GM12801 (cell line): ENCODE results near the gene DYNLL2.

Experiments used
- TF ChIP-seq, protein P1 (sequence below): IDR thresholded peaks from one replicate; pipeline ENCODE4 v1.5.1; 2011; ENCODE audit warnings: control low read depth; ENCODE audit not compliant: insufficient read length; ENCODE audit errors: extremely low read depth

The DYNLL2 gene

DNA sequence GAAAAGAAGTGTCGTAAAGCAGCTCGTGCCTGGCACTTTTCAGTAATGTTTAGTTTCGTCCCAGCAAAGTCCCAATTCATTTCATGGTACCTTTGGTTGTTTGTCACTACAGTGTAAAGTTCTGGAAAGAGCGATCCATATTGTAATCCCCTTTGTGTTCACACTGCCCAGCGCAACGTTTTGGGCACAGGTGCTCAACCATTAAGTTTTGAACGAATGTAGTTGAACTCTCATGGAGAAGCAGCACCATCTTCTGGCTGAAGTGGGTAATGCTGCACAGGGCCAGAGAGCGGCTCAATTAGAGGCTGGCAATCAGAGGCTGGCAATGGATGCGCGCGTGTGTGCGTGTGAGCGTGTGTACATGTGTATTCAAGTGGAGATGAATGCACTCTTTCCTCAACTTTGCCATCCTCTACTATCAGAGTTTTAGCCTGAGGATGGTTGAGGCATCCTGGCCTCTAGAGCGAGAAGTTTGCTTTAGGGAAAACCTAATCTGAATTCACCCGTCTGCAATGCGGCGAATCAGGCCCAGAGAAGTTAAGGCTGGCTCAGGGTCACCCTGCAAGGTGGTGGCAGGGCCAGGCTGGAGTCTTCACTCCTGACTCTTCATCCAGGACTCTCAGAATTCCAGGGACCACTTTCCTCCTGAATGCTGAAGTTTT lies 29.9 kb downstream of the DYNLL2 start:
- TF ChIP-seq, protein P1, sequence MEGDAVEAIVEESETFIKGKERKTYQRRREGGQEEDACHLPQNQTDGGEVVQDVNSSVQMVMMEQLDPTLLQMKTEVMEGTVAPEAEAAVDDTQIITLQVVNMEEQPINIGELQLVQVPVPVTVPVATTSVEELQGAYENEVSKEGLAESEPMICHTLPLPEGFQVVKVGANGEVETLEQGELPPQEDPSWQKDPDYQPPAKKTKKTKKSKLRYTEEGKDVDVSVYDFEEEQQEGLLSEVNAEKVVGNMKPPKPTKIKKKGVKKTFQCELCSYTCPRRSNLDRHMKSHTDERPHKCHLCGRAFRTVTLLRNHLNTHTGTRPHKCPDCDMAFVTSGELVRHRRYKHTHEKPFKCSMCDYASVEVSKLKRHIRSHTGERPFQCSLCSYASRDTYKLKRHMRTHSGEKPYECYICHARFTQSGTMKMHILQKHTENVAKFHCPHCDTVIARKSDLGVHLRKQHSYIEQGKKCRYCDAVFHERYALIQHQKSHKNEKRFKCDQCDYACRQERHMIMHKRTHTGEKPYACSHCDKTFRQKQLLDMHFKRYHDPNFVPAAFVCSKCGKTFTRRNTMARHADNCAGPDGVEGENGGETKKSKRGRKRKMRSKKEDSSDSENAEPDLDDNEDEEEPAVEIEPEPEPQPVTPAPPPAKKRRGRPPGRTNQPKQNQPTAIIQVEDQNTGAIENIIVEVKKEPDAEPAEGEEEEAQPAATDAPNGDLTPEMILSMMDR = peak; percentile 60

GRCh38 chr17:58113947-58114346 lies 30.7 kb downstream of the DYNLL2 start:
- TF ChIP-seq, protein P1 = no peak

DNA sequence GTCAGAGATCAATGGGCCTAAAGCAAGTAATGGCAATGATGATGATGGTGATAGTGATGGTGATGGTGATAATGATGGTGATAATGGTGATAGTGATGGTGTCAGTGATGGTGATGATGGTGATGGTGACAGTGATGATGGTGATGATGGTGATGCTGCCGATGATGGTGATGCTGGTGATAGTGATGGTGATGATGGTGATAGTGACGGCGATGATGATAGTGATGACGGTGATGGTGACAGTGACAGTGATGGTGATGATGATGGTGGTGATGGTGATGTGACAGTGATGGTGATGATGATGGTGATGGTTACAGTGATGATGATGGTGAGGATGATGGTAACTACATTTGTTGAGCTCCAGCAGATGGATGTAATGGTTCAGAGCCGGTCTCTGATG lies 34.2 kb downstream of the DYNLL2 start:
- TF ChIP-seq, protein P1 = no peak

- TF ChIP-seq, protein P1 = no peak
Measured at GRCh38 chr17:58119491-58119890, 36.3 kb downstream of the DYNLL2 start.

- TF ChIP-seq, protein P1 = no peak
Measured at GRCh38 chr17:58120195-58120822, 37.1 kb downstream of the DYNLL2 start.

GRCh38 chr17:58121925-58122324 lies 38.7 kb downstream of the DYNLL2 start:
- TF ChIP-seq, protein P1 = no peak

GRCh38 chr17:58127846-58128245 lies 44.6 kb downstream of the DYNLL2 start:
- TF ChIP-seq, protein P1 = no peak
